ENCODE results near the gene DERL2.

Gene DERL2

GRCh38 chr17:5500589-5501391 lies 14.8 kb upstream of the DERL2 start:
- DNase-seq, result peak; percentile 91

- no peak for DNase-seq
These were observed 14.2 kb upstream of the DERL2 start for GRCh38 chr17:5500247-5500588.

GRCh38 chr17:5499476-5500231 lies 13.7 kb upstream of the DERL2 start:
- DNase-seq, result peak; percentile 13

GRCh38 chr17:5492970-5493369 lies 7.0 kb upstream of the DERL2 start:
- no peak for DNase-seq

- DNase-seq, result no peak
These were observed 2.8 kb upstream of the DERL2 start for GRCh38 chr17:5488752-5489151.

- peak; percentile 90 for DNase-seq
These were observed 487 bp upstream of the DERL2 start, which contains the start of gene MIS12 for GRCh38 chr17:5486206-5487124. TSS of gene MIS12 (plus strand) at chr17:5486566. CDS start at chr17:5488863, 2,297 bp downstream.

- no peak for DNase-seq
These were observed 4.5 kb downstream of the DERL2 start for GRCh38 chr17:5481451-5481850.

GRCh38 chr17:5480962-5481361 lies 5.0 kb downstream of the DERL2 start:
- DNase-seq, result no peak

GRCh38 chr17:5478992-5479391 lies 7.0 kb downstream of the DERL2 start:
- DNase-seq, result no peak

- DNase-seq, result no peak
These were observed 12.1 kb downstream of the DERL2 start for GRCh38 chr17:5473906-5474305.

- no peak for DNase-seq
These were observed 13.5 kb downstream of the DERL2 start for GRCh38 chr17:5472511-5472910.

- no peak for DNase-seq
These were observed 17.9 kb downstream of the DERL2 start for GRCh38 chr17:5468075-5468473.

GRCh38 chr17:5467416-5467815 lies 18.6 kb downstream of the DERL2 start:
- DNase-seq, result no peak

GRCh38 chr17:5466295-5466694 lies 19.7 kb downstream of the DERL2 start:
- no peak for DNase-seq

- no peak for DNase-seq
These were observed 21.1 kb downstream of the DERL2 start for GRCh38 chr17:5464717-5465507.

- DNase-seq, result no peak
These were observed 39.2 kb downstream of the DERL2 start for GRCh38 chr17:5446786-5447185.

- no peak for DNase-seq
These were observed 41.8 kb downstream of the DERL2 start for GRCh38 chr17:5444209-5444608.

GRCh38 chr17:5443728-5444127 lies 42.2 kb downstream of the DERL2 start:
- no peak for DNase-seq

- DNase-seq, result no peak
These were observed 46.6 kb downstream of the DERL2 start for GRCh38 chr17:5439446-5439764.

GRCh38 chr17:5438716-5439445 lies 47.1 kb downstream of the DERL2 start, which contains the start of gene C1QBP:
TSS of gene C1QBP (minus strand) at chr17:5439155. CDS start at chr17:5439073, 82 bp downstream.
- DNase-seq, result peak; percentile 75

- DNase-seq, result no peak
These were observed 48.2 kb downstream of the DERL2 start for GRCh38 chr17:5437721-5438317.
